GM18502 (cell line): Measurements from ENCODE around the gene FBXL17.
A peak's percentile ranks its signal among the peaks of the same experiment; 100 is the strongest.
"Not testable (repeated sequence)": the region's sequence is repeated elsewhere in the genome, so short reads cannot be mapped to it uniquely, and the experiment has no call there.

Experiments
- ATAC-seq: cut with Tn5 transposase; IDR thresholded peaks from one replicate; pipeline ENCODE4 v1.9.1; 2021; ENCODE audit warnings: mild to moderate bottlenecking; ENCODE audit not compliant: unreplicated experiment, poor library complexity

The FBXL17 gene

GRCh38 chr5:108315829-108316228, 66.1 kb downstream of the FBXL17 start:
- ATAC-seq: no peak

GRCh38 chr5:108312258-108312657, 69.6 kb downstream of the FBXL17 start:
- ATAC-seq: no peak

- no peak for ATAC-seq
These were observed 70.2 kb downstream of the FBXL17 start for GRCh38 chr5:108311682-108312081.

GRCh38 chr5:108303611-108304010, 78.3 kb downstream of the FBXL17 start:
- no peak for ATAC-seq

GRCh38 chr5:108303086-108303485, 78.8 kb downstream of the FBXL17 start:
- no peak for ATAC-seq

- ATAC-seq: no peak
These were observed 84.8 kb downstream of the FBXL17 start for GRCh38 chr5:108297042-108297601.

GRCh38 chr5:108295578-108296368, 86.1 kb downstream of the FBXL17 start:
- no peak for ATAC-seq

- no peak for ATAC-seq
These were observed 100.8 kb downstream of the FBXL17 start for GRCh38 chr5:108280960-108281569.

- ATAC-seq: no peak
These were observed 101.7 kb downstream of the FBXL17 start for GRCh38 chr5:108280248-108280647.

- no peak for ATAC-seq
These were observed 103.3 kb downstream of the FBXL17 start for GRCh38 chr5:108278285-108279240.

GRCh38 chr5:108276187-108277050, 105.5 kb downstream of the FBXL17 start:
- ATAC-seq: no peak

GRCh38 chr5:108274080-108274479, 107.8 kb downstream of the FBXL17 start:
- not testable (repeated sequence) for ATAC-seq

- ATAC-seq: no peak
These were observed 110.8 kb downstream of the FBXL17 start for GRCh38 chr5:108271127-108271526.

- no peak for ATAC-seq
These were observed 115.7 kb downstream of the FBXL17 start for GRCh38 chr5:108266242-108266641.

- ATAC-seq: no peak
These were observed 117.4 kb downstream of the FBXL17 start for GRCh38 chr5:108264533-108264932.

- no peak for ATAC-seq
These were observed 118.6 kb downstream of the FBXL17 start for GRCh38 chr5:108263338-108263737.

- ATAC-seq: no peak
These were observed 121.1 kb downstream of the FBXL17 start for GRCh38 chr5:108260858-108261170.

GRCh38 chr5:108260117-108260857, 121.6 kb downstream of the FBXL17 start:
- peak; percentile 97 for ATAC-seq

GRCh38 chr5:108259306-108259705, 122.6 kb downstream of the FBXL17 start:
- no peak for ATAC-seq
